ENCODE results near the gene FOXP4. TPM values are rescaled to one million over a fixed set of nuclear protein-coding genes. Genes with fewer than 3 reads are reported as not detected.

Gene FOXP4
- total RNA-seq, 1 experiment from 2014 or later, result 32.3 TPM

DNA sequence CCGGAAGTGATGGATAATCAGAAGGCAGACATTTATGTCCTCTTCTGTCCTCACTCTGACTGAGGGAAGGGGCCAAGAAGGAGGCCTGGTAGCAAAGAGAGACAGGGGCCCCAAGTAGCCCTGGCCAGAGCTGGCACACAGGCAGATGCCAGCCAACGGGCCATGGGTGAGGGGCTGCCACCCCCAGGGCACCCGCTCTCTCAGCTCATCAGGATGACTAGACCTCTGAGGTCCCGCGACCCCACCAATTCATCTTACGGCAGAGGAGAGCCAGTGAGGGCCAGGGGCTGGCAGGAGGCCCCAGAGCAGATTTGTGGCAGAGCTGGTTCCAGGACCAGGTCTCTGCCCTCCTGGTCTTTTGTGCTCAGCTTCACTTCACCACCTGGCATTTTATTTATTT is 49.0 kb downstream of the FOXP4 start:
- H2AFZ ChIP-seq (ENCODE audit: low read depth, low read length, poor library complexity, severe bottlenecking), result no peak overlapping the region
- no peaks in the 10 kb centered on the region for H3K9me3 ChIP-seq (ENCODE audit: control insufficient read depth in 1 of 2, insufficient read depth in 1 of 2, low read depth in 1 of 2, low read length in 2 of 2)
- no peak overlapping the region for H3K4me2 ChIP-seq (ENCODE audit: low read length)
- DNase-seq (ENCODE audit: low read depth, low spot score) (no peak), ATAC-seq (no peak)
- H3K27ac ChIP-seq (ENCODE audit: low read depth, low read length), result no peak overlapping the region
- peaks cover 0 to 3% of the 10 kb centered on the region in 2 experiments; a peak in 1 of 4 replicates for H3K4me1 ChIP-seq (ENCODE audit: control insufficient read depth in 1 of 2, insufficient read depth in 2 of 2, low read length in 2 of 2)
- RAD21 ChIA-PET (ENCODE audit: low non-redundant PET in 1 of 2, low total read pairs in 2 of 2, uncharacterized antibody in 2 of 2, unreplicated experiment in 2 of 2), result no interaction called here
- TF ChIP-seq, protein P1, sequence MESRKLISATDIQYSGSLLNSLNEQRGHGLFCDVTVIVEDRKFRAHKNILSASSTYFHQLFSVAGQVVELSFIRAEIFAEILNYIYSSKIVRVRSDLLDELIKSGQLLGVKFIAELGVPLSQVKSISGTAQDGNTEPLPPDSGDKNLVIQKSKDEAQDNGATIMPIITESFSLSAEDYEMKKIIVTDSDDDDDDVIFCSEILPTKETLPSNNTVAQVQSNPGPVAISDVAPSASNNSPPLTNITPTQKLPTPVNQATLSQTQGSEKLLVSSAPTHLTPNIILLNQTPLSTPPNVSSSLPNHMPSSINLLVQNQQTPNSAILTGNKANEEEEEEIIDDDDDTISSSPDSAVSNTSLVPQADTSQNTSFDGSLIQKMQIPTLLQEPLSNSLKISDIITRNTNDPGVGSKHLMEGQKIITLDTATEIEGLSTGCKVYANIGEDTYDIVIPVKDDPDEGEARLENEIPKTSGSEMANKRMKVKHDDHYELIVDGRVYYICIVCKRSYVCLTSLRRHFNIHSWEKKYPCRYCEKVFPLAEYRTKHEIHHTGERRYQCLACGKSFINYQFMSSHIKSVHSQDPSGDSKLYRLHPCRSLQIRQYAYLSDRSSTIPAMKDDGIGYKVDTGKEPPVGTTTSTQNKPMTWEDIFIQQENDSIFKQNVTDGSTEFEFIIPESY (IDR thresholded peaks at IDR 0.05; ENCODE audit: extremely low read depth, insufficient replicate concordance, low read length), result no peak
- TF ChIP-seq EZH2 (IDR thresholded peaks at IDR 0.05) (no peak), ZFX (IDR thresholded peaks at IDR 0.05) (no peak), ZNF274 (IDR thresholded peaks at IDR 0.05; ENCODE audit: low read depth, low read length) (no peak), JUND (IDR thresholded peaks at IDR 0.05) (no peak), SP1 (IDR thresholded peaks at IDR 0.05; ENCODE audit: low read depth) (no peak), FOSL1 (IDR thresholded peaks at IDR 0.05; ENCODE audit: low read depth) (no peak), TCF7L2 (IDR thresholded peaks at IDR 0.05; ENCODE audit: borderline replicate concordance, extremely low read depth, insufficient read depth, insufficient read length) (no peak), POLR2A (IDR thresholded peaks at IDR 0.05; ENCODE audit: borderline replicate concordance, extremely low read depth, insufficient read depth, insufficient read length) (no peak), SIN3A (IDR thresholded peaks at IDR 0.05; ENCODE audit: low read depth) (no peak), YY1 (IDR thresholded peaks at IDR 0.05; ENCODE audit: extremely low read depth, insufficient replicate concordance, low read depth, low read length) (no peak), RAD21 (IDR thresholded peaks at IDR 0.05; ENCODE audit: low read depth) (no peak)
- TF ChIP-seq, protein P2, sequence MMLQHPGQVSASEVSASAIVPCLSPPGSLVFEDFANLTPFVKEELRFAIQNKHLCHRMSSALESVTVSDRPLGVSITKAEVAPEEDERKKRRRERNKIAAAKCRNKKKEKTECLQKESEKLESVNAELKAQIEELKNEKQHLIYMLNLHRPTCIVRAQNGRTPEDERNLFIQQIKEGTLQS (IDR thresholded peaks at IDR 0.05), result no peak
- H4K20me1 ChIP-seq (ENCODE audit: insufficient read depth), result no peaks in the 10 kb centered on the region
- H3K79me2 ChIP-seq (ENCODE audit: insufficient read depth, low read length), result no peaks in the 10 kb centered on the region
- H3K36me3 ChIP-seq (ENCODE audit: control insufficient read depth in 1 of 2, insufficient read depth in 2 of 2, low read length in 2 of 2), result peaks cover 4 to 12% of the 10 kb centered on the region in 2 experiments; a peak in 2 of 4 replicates
- intact Hi-C loops (cut with micrococcal nuclease), result no loop called here
- H3K27me3 ChIP-seq (ENCODE audit: insufficient read depth, low read length), result no peaks in the 10 kb centered on the region
- no TSS peak for BruUV-seq (replicated peaks)
- no peak overlapping the region for H3K4me3 ChIP-seq (replicated peaks in 1 of 2; ENCODE audit: low read depth in 1 of 2, low read length in 2 of 2)
- no peaks in the 10 kb centered on the region for H3K9me2 ChIP-seq (ENCODE audit: insufficient read depth)
- CTCF ChIA-PET, result interaction anchor here (1.1 to 1.4 kb wide), 3 partner anchors 86 to 227 kb away, joined by 3 to 4 read pairs (median 4); no protein-coding TSS in a partner anchor
- POLR2A ChIA-PET, result no interaction called here
- H3K9ac ChIP-seq (ENCODE audit: low read length), result no peak overlapping the region

Data from HCT116 (cell line).